ENCODE data around the gene TP53. TPM values are rescaled to one million over a fixed set of nuclear protein-coding genes. Genes with fewer than 3 reads are reported as not detected.

The TP53 gene
- 16.9 and 18.7 TPM in 2 replicates for total RNA-seq

DNA sequence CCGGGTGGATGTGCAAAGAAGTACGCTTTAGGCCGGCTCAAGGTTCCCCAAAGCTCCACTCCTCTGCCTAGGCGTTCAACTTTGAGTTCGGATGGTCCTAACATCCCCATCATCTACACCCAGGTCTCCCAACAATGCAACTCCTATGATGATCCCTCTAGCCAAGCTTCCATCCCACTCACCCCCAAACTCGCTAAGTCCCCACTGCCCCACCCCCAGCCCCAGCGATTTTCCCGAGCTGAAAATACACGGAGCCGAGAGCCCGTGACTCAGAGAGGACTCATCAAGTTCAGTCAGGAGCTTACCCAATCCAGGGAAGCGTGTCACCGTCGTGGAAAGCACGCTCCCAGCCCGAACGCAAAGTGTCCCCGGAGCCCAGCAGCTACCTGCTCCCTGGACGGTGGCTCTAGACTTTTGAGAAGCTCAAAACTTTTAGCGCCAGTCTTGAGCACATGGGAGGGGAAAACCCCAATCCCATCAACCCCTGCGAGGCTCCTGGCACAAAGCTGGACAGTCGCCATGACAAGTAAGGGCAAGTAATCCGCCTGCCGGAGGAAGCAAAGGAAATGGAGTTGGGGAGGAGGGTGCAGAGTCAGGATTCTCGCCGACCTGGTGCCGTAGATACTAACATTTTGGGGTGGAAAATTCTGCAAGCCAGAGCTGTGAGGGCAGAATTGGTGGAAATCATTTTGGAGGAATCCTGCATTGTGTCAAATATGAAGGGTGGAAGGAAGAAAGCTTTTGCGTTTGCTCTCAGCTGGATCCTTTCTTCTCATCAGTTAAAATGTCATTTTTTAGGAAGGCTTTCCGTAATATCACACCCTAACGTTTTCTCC is at the start of gene TP53:
TSS of gene TP53 (minus strand) at position 419 of the 836 bp plus-strand sequence. CDS start 10,896 bp downstream, outside the sequence.

DNA sequence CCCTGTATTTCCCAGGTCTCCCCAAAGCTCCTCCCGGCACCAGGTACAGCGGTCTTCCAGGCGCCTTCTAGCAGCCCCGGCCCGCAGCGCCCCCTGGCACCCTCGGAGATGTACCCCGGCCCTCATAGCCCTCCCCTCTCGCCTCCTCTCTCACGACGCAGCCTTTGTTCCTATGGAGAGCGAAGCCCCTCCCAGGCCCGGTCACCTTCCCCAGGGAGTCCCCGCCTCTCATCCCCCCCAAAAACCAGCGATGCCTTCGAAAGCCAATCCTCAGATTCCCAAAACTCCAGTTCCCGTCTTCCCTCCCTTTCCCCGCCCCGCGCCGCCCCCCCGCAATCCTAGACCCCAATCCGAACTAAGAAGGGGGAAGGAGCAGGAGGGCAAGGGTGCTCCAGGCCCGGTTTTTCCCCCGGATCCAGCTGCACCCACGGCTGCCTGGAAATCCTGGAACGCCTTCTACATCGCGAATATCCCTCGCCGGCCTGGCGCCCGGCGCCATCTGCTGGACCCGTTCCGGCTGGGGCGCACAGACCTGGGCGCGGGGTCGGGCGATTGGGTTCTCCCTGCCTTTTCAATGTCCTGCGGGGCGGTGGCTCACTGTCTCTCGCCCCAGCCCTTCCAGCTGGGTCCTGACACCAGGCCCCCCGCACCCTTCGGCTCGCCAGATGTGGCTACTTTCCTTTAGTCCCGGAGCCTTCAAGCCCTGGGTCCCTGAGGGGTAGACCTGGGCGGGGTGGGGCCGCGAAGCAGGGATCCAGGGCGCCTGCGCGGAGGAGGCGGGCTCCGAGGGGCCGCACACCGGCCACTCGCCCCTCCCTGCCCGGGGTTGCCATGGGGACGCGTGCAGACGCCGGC is 29.8 kb upstream of the TP53 start, which contains the start of gene DNAH2:
TSS of gene DNAH2 (plus strand) at position 844 of the 855 bp plus-strand sequence. CDS start 1,991 bp downstream, outside the sequence.

DNA sequence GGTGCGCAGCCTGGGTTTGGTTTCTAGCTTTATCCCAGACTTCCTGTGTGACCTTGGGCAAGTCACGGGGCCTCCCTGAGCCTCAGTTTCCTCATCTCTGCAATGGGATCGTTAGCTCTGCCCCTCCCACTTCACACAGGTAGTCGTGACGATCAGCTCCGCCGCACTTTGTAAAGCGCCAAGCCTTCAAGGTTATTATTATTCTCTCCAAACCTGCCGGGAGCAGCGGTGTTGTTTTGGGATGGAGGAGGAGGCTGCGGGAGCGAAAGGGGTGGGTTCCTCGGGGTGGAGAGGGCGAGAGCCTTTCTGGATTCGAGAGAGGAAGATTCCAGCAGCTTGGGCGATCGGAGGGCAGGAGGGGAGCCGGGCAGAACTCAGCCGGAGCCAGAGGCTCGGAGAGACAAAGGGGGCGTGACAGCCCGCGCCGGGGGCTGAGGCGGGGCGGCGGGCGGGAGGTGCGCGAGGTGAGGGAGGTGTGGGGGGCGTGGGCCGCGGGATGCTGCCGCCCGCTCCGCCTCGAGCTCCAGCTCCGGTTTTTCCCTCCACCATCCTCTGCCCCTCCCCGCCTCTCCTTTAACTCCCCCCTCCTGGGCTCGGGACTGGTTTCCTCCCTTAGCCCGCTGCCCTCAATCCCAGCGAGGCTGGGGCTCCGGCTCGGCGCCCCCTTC is 17.4 kb upstream of the TP53 start, which contains the start of gene EFNB3:
TSS of gene EFNB3 (plus strand) at position 602 of the 668 bp plus-strand sequence. CDS start 397 bp downstream, outside the sequence.

DNA sequence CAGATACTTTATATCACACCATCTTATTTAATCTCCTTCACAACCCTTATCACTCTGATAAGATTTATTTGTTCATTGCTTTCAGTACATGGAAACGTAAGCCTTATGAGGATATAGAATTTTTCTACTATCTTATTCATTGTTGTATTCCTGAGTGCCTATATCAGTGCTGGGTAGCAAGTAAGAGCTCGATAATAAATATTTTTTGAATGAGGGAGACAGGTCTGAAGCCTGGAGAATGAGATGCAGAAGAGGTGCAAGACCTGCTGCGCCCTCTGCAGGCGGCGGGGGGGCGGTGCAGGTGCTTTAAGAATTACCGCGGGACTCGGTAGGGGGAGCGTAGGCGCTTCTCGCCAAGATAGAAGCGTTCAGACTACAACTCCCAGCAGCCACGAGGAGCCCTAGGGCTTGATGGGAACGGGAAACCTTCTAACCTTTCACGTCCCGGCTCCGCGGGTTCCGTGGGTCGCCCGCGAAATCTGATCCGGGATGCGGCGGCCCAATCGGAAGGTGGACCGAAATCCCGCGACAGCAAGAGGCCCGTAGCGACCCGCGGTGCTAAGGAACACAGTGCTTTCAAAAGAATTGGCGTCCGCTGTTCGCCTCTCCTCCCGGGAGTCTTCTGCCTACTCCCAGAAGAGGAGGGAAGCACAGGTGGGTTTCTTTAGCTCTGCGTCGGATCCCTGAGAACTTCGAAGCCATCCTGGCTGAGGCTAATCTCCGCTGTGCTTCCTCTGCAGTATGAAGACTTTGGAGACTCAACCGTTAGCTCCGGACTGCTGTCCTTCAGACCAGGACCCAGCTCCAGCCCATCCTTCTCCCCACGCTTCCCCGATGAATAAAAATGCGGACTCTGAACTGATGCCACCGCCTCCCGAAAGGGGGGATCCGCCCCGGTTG is 868 bp upstream of the TP53 start, which contains the start of gene WRAP53:
TSS of gene WRAP53 (plus strand) at position 570 of the 900 bp plus-strand sequence. CDS start at position 742, 172 bp downstream.

DNA sequence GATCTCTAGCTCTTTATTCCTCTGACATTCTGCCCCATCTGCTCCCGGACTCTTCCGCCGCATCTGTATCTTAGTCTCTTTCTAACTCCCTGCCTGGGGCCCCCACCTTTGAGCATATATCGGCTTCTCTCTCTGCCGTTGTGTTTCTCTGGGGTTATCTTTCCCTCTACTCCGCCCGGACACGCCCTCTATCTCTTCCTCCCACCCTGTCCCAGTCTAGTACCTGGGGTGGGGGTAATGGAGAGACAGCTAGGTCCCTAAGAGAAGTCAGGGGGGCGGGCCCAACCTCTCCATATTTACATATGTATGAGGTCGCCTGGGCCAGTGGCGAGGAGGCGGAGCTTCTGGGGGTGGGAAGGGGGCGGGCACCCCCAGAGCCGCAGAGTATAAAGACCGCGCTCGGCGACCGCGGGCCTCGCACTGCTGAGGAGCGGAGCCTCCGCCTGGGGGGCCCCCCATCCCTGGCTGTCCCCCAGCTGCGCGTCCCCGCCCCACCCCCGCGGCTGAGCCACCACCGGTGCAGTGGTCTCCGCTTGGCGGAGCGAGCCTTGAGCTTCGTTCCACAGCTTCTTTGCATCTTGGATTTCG is 36.7 kb downstream of the TP53 start, which contains the start of gene ATP1B2:
TSS of gene ATP1B2 (plus strand) at position 418 of the 588 bp plus-strand sequence. CDS start 593 bp downstream, outside the sequence.

DNA sequence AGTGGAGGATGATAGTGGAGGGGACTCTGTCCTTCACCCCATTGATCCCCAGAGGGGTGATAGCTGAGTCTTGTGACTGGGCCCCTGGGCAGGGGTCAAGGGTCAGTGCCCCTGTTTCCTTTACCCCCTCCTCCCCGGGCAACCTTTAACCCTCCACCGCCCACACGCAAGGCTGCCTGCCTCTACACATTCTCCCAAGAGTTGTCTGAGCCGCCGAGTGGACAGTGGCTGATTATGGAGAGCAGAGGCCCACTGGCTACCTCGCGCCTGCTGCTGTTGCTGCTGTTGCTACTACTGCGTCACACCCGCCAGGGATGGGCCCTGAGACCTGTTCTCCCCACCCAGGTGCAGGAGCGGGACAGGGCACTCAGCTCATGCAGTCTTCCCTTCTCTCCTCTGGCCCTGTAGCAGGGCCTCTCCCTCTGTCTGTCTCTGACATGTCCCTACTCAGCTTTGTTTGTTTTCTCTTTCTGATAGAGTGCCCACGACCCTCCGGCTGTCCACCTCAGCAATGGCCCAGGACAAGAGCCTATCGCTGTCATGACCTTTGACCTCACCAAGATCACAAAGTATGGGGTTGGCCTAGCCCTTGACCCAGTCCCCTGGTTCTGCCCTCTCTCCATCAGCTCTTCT is 57.2 kb downstream of the TP53 start, which contains the start of gene SHBG:
TSS of gene SHBG (plus strand) at position 197 of the 633 bp plus-strand sequence. CDS start at position 235, 38 bp downstream.

DNA sequence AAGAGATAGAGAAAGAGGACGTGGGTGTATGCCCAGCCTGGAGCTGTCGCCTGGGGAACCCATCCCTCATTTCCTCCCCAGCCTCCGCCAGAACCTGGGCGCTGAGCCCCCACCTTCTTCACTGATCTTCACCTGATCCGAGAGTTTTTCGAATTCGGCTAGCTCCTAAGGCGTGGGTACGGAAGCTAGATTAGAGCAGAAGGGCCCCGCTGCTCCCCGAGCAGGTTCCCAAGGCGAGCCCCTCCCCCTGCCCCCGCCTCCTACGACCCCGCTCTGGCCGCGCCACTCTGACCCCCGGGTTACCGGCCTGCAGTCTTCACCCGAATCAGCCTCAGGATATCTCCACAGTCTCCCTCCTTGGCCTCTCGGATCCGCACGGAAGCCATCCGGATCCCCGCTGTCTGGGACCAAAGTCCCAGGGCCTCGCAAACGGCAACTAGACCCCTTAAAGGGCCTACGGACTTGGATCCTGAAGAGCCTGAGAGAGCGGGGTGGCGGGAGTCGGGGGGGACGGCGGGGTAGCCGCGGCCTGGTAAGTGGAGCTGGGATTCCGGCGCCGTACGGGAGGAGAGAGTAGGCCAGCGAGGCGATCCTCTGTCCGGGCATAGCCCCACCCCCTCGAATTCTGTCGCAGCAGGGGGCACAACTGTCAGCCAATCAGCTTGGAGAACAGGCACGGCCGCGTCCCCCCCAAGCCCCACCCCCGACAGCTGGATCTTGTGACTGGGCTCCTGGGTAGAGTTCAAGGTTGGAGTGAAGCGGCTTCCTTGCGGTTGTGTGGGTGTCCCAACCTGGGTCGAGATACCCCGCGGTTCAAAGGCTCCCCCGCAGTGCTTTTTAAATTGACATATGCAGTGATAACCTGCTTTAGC is 59.8 kb downstream of the TP53 start, which contains the start of gene SAT2:
TSS of gene SAT2 (minus strand) at position 572 of the 872 bp plus-strand sequence. CDS start at position 386, 186 bp downstream.

Other genes with a start within 250 kb of the TP53 start
- gene FGF11, start 248.0 kb downstream of the TP53 start, total RNA-seq, result 0.71 and 3.4 TPM in 2 replicates
- 5.9 and 7.3 TPM in 2 replicates for gene CHRNB1, start 242.4 kb downstream of the TP53 start, total RNA-seq
- 14.8 and 19.0 TPM in 2 replicates for gene ZBTB4, start 207.9 kb downstream of the TP53 start, total RNA-seq
- gene SLC35G6, start 206.0 kb downstream of the TP53 start, total RNA-seq, result not detected in 2 replicates
- gene POLR2A, start 203.1 kb downstream of the TP53 start, total RNA-seq, result 65.1 and 79.0 TPM in 2 replicates
- gene TNFSF12, start 138.4 kb downstream of the TP53 start, total RNA-seq, result 2.1 and 4.4 TPM in 2 replicates
- 0.71 and 0.74 TPM in 2 replicates for gene TNFSF13, start 128.7 kb downstream of the TP53 start, total RNA-seq
- gene SENP3, start 125.6 kb downstream of the TP53 start, total RNA-seq, result 61.0 and 67.3 TPM in 2 replicates
- 11.2 and 16.3 TPM in 2 replicates for gene CD68, start 107.9 kb downstream of the TP53 start, total RNA-seq
- gene MPDU1, start 103.6 kb downstream of the TP53 start, total RNA-seq, result 54.0 and 54.8 TPM in 2 replicates
- gene SOX15, start 97.4 kb downstream of the TP53 start, total RNA-seq, result 0.14 and 0.18 TPM in 2 replicates
- 41.4 and 45.7 TPM in 2 replicates for gene FXR2, start 72.6 kb downstream of the TP53 start, total RNA-seq
- gene SAT2, start 59.7 kb downstream of the TP53 start, total RNA-seq, result 52.7 and 54.0 TPM in 2 replicates
- gene SHBG, start 57.4 kb downstream of the TP53 start, total RNA-seq, result 0.57 and 148 TPM in 2 replicates
- gene ATP1B2, start 36.6 kb downstream of the TP53 start, total RNA-seq, result not detected in 2 replicates
- gene WRAP53, start 987 bp upstream of the TP53 start, total RNA-seq, result 3.1 and 3.4 TPM in 2 replicates
- gene EFNB3, start 17.7 kb upstream of the TP53 start, total RNA-seq, result 0.09 and 0.28 TPM in 2 replicates
- 0.57 and 1.8 TPM in 2 replicates for gene DNAH2, start 30.3 kb upstream of the TP53 start, total RNA-seq
- 4.8 and 7.7 TPM in 2 replicates for gene KDM6B, start 146.7 kb upstream of the TP53 start, total RNA-seq
- 0.14 and 0.28 TPM in 2 replicates for gene TMEM88, start 167.6 kb upstream of the TP53 start, total RNA-seq
- 96.1 and 113 TPM in 2 replicates for gene NAA38, start 170.1 kb upstream of the TP53 start, total RNA-seq
- 6.0 and 8.2 TPM in 2 replicates for gene CYB5D1, start 170.5 kb upstream of the TP53 start, total RNA-seq
- 231 and 283 TPM in 2 replicates for gene CHD3, start 201.3 kb upstream of the TP53 start, total RNA-seq
- 2.3 and 2.8 TPM in 2 replicates for gene RNF227, start 228.8 kb upstream of the TP53 start, total RNA-seq
- gene KCNAB3, start 242.4 kb upstream of the TP53 start, total RNA-seq, result 0.18 and 0.28 TPM in 2 replicates
- gene TRAPPC1, start 244.5 kb upstream of the TP53 start, total RNA-seq, result 36.4 and 42.0 TPM in 2 replicates
- 13.4 and 17.4 TPM in 2 replicates for gene CNTROB, start 244.7 kb upstream of the TP53 start, total RNA-seq

Measured in smooth muscle cell of bladder (primary cell).